Brain microvascular endothelial cell (primary cell): ENCODE measurements around the gene WDR91.

Source experiments
- DNase-seq: peaks from one replicate; pipeline ENCODE4 v3.0.0-alpha.2; 2020
- H3K27ac ChIP-seq: fragments of 250-450 bp; sonication (Bioruptor Pico); 2 replicates; pipeline ENCODE4 v1.5.1; 2020; ENCODE audit warnings: mild to moderate bottlenecking, moderate library complexity
- H3K27me3 ChIP-seq: fragments of 250-450 bp; sonication (Bioruptor Pico); replicated peaks from 2 replicates; pipeline ENCODE4 v1.5.1; 2020; ENCODE audit warnings: mild to moderate bottlenecking
- H3K36me3 ChIP-seq: fragments of 250-450 bp; sonication (Bioruptor Pico); replicated peaks from 2 replicates; pipeline ENCODE4 v1.5.1; 2020; ENCODE audit warnings: mild to moderate bottlenecking
- H3K4me3 ChIP-seq: 2 replicates; pipeline ENCODE4 v1.5.1; 2011; ENCODE audit warnings: low read depth, mild to moderate bottlenecking, control low read depth, low read length, moderate library complexity
- CTCF ChIP-seq: IDR thresholded peaks from 2 replicates; pipeline ENCODE4 v1.5.1; 2011; ENCODE audit warnings: low read depth, mild to moderate bottlenecking, moderate library complexity, low read length, control low read depth, inconsistent platforms; ENCODE audit errors: missing control alignments
- in situ Hi-C: cut with HindIII; loops from 2 replicates; pipeline ENCODE4 v1.10.0; 2017; ENCODE audit warnings: low sequenced_read_pairs, low pct_ligation_motif_present

The WDR91 gene

DNA sequence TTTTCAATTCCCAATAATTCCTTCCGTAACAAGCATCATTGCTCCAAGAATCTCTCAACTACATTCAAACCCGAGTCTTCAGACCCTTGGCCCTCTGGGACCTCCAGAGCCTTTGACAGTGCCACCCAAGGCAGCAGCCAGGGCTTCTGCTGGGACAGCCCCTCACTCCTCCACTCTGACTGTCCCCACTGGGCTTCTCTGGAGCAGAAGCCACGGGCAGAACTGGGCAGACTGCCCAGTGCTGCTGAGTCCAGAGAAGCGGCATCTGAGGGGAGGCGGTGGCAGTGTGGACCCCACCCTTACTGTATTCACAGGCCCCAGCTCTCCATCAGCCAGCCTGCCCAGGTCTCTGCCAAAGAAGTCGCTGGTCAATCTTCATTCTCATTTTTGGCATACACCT is 49.7 kb downstream of the WDR91 start:
- peaks cover 9% of the 10 kb centered on the region for H3K36me3 ChIP-seq
- TF ChIP-seq CTCF = no peak
- no peaks in the 10 kb centered on the region for H3K27me3 ChIP-seq
- in situ Hi-C loops = loop anchor here (25.0 kb wide), 1 partner anchor 174 kb away; the partner anchor contains the start of gene AGBL3
- DNase-seq = no peak
- no peak overlapping the region for H3K27ac ChIP-seq
- no peak overlapping the region for H3K4me3 ChIP-seq

- in situ Hi-C loops = loop anchor here (25.0 kb wide), 1 partner anchor 174 kb away; the partner anchor contains the start of gene AGBL3
- peaks cover 4% of the 10 kb centered on the region for H3K36me3 ChIP-seq
- H3K27me3 ChIP-seq = no peaks in the 10 kb centered on the region
- no peak overlapping the region for H3K27ac ChIP-seq
- DNase-seq = no peak
- TF ChIP-seq CTCF = peak; percentile 13
- no peak overlapping the region for H3K4me3 ChIP-seq
Observed at GRCh38 chr7:135160858-135161653, 50.3 kb downstream of the WDR91 start.

DNA sequence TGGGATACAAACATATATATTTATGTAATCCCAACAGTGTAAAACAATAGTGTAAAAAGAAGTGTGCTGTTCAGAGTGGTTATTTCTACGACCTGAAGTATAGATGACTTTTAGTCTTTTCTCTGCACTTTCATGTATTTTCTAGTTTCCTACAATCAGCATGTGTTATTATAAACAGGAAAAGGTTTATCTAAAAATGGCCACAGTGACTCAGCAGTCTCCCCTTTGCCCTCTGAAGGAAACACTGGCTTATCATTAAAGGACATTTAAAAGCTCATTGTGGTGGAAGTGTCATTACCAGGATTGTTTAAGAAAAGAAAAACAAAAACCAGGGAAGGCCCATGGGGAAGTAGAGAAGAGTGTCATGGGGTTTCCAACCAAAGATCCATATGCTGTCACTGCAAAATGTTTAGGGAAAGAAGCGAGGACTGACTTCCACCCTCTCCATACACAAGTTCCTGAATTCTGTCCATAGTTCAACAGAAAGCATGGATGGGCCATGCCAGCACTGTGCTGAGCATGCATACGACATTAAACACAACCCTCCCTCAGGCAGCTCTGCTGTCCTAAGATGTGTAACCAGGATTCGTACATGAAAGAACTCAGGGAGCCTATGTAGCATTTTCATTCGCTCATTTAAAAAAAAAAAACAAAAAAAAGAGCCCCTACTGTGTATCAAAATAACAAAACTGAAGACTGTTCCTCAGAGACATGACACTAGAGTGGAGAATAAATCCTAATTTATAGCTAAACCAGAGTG is 51.0 kb downstream of the WDR91 start:
- H3K27ac ChIP-seq = peak overlapping the region; percentile 33
- no peak overlapping the region for H3K4me3 ChIP-seq
- H3K36me3 ChIP-seq = no peaks in the 10 kb centered on the region
- in situ Hi-C loops = loop anchor here (25.0 kb wide), 1 partner anchor 173 kb away; the partner anchor contains the start of gene AGBL3
- H3K27me3 ChIP-seq = no peaks in the 10 kb centered on the region
- TF ChIP-seq CTCF = no peak
- DNase-seq = peak; percentile 41

DNA sequence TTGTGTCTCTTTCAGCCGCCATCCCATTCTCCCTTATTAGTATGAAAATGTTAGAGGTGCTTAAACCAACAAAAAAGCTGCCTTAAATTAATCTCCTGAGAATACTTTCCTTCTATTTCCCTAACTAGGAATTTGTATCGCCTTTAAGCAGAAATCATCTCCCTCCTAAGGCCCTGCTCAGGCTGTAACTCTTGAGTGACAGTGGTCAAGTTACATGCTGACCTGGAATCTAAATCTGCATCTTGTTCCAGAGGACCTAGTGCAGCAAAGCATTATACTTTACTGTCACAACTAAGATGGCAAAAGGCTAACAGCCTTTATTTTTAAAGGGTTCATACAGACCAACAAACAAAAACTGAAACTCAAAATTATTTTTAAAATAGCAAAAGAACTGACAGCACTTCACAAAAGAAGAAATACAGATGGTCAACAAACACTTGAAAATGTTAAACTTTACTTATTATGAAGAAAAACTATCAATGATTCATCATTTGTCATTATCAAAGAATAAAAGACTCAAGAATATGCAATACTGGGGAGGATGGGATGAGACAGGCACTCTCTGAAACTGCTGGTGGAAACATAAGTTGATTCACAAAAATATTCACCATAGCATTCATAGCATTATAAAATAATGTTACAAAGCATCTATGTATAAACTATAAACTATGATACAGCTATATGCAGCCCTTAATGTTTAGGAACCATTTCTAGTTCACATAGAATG is 51.8 kb downstream of the WDR91 start:
- Histone ChIP-seq H3K36me3 (no peaks in the 10 kb centered on the region), H3K4me3 (no peak overlapping the region), H3K27me3 (no peaks in the 10 kb centered on the region), H3K27ac (peak overlapping the region; percentile 33)
- in situ Hi-C loops = loop anchor here (25.0 kb wide), 1 partner anchor 172 kb away; the partner anchor contains the start of gene AGBL3
- TF ChIP-seq CTCF = no peak
- no peak for DNase-seq

GRCh38 chr7:135158874-135159273 is 52.5 kb downstream of the WDR91 start:
- no peak for DNase-seq
- H3K36me3 ChIP-seq = no peaks in the 10 kb centered on the region
- no peaks in the 10 kb centered on the region for H3K27me3 ChIP-seq
- no peak overlapping the region for H3K4me3 ChIP-seq
- in situ Hi-C loops = loop anchor here (25.0 kb wide), 1 partner anchor 172 kb away; the partner anchor contains the start of gene AGBL3
- H3K27ac ChIP-seq = no peak overlapping the region
- no peak for TF ChIP-seq CTCF
